Psoas muscle (tissue), 8 donors: Measurements from ENCODE around the gene GABRA5. TPM values are rescaled to one million over a fixed set of nuclear protein-coding genes. Genes with fewer than 3 reads are reported as not detected.

Experiments used
- ATAC-seq, 4 donors: fragments of 200-7000 bp; cut with Tn5 transposase; one replicate each; pipeline ENCODE4 v1.9.1; 2020; ENCODE audit warnings: moderate library complexity in 3 of 4, mild to moderate bottlenecking in 2 of 4
- DNase-seq, 2 donors: peaks; one replicate each; pipeline ENCODE4 v3.0.0-alpha.2; 2020
- H3K27ac ChIP-seq: fragments of 200-600 bp; one replicate; pipeline ENCODE4 v1.8.0; 2022
- H3K27me3 ChIP-seq, 3 donors: fragments of 200-600 bp in 1 of 3; one replicate each; pipeline versions ENCODE4 v1.6.1 to v1.8.0; 2013 to 2022; ENCODE audit warnings: low read length in 2 of 3, mild to moderate bottlenecking in 2 of 3, moderate library complexity in 1 of 3; ENCODE audit not compliant: insufficient read depth in 3 of 3
- H3K36me3 ChIP-seq, 2 donors: fragments of 200-600 bp in 1 of 2; one replicate each; pipeline versions ENCODE4 v1.6.1 to v1.8.0; 2013 to 2022; ENCODE audit warnings: low read depth in 1 of 2, mild to moderate bottlenecking in 1 of 2, moderate library complexity in 1 of 2; ENCODE audit not compliant: insufficient read depth in 1 of 2
- H3K4me1 ChIP-seq: fragments of 200-600 bp; one replicate; pipeline ENCODE4 v1.8.0; 2022
- H3K4me3 ChIP-seq: fragments of 200-600 bp; one replicate; pipeline ENCODE4 v1.8.0; 2022; ENCODE audit warnings: mild to moderate bottlenecking
- H3K9me3 ChIP-seq: fragments of 200-600 bp; one replicate; pipeline ENCODE4 v1.8.0; 2022
- WGBS, 3 donors: extraction: QIAGEN DNeasy Blood & Tissue Kit; methylation state at CpG; one replicate each; pipeline versions ENCODE4 v1.1.6 to v1.1.7; 2013; 5-methylcytosine and 5-hydroxymethylcytosine counted together
- intact Hi-C, 2 donors: fragments of 100-400 bp; cut with DNase I; formaldehyde crosslinking; loops; one replicate each; pipeline versions ENCODE4 v1.11.0 to v1.14.2; 2022
- polyA plus RNA-seq, 3 donors: library from polyadenylated mRNA; stranded (reverse); fragments of 200-250 nt; gene quantifications; one replicate each; pipeline ENCODE4 v1.2.3, GENCODE V29; 2013
- total RNA-seq, 4 donors: library from RNA; stranded (reverse); fragmentation: NEBNext Ultra II Directional in 2 of 4; extraction: Animal tissue kit (Norgen Biotek cat#: 25700) in 2 of 4; gene quantifications; one replicate each; pipeline versions ENCODE4 v1.2.1 to v1.2.4, GENCODE V29; 2021 to 2023
- TF ChIP-seq, protein P1 (sequence below): fragments of 200-600 bp; IDR thresholded peaks from one replicate; pipeline ENCODE4 v1.8.0; 2022; ENCODE audit warnings: antibody characterized with exemption
- donor health status: healthy with polysubstance abuse.
- donor health status: DM: no; HTN: no; CAD: no; lungs with moderate emphysema.
- donor health status: Bipolar disorder and iron deficiency.
- donor health status: healthy.
- donor health status: DM: yes; HTN: yes; CAD: no.
- donor health status: DM: no; HTN: no; CAD: no.
- donor health status: DM: no; HTN: no; CAD: no.
- donor health status: DM: yes; HTN: yes; CAD: no.

Gene GABRA5
- total and polyA plus RNA-seq, 7 donors, result 0.01 to 0.05 TPM; not detected in 5

GRCh38 chr15:26921433-26921832 is 54.6 kb downstream of the GABRA5 start:
- H3K4me3 ChIP-seq, result no peak overlapping the region
- ATAC-seq (no peak), DNase-seq (no peak)
- no peaks in the 10 kb centered on the region for H3K27me3 ChIP-seq
- TF ChIP-seq, protein P1, sequence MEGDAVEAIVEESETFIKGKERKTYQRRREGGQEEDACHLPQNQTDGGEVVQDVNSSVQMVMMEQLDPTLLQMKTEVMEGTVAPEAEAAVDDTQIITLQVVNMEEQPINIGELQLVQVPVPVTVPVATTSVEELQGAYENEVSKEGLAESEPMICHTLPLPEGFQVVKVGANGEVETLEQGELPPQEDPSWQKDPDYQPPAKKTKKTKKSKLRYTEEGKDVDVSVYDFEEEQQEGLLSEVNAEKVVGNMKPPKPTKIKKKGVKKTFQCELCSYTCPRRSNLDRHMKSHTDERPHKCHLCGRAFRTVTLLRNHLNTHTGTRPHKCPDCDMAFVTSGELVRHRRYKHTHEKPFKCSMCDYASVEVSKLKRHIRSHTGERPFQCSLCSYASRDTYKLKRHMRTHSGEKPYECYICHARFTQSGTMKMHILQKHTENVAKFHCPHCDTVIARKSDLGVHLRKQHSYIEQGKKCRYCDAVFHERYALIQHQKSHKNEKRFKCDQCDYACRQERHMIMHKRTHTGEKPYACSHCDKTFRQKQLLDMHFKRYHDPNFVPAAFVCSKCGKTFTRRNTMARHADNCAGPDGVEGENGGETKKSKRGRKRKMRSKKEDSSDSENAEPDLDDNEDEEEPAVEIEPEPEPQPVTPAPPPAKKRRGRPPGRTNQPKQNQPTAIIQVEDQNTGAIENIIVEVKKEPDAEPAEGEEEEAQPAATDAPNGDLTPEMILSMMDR, result no peak
- no peaks in the 10 kb centered on the region for H3K4me1 ChIP-seq
- H3K27ac ChIP-seq, result no peak overlapping the region
- 62 to 66% (median 64%) methylated on average over 1 of the region's 1 CpG for WGBS, 3 donors
- H3K9me3 ChIP-seq, result peaks cover 18% of the 10 kb centered on the region
- H3K36me3 ChIP-seq, result no peaks in the 10 kb centered on the region
- intact Hi-C loops, result no loop called here

GRCh38 chr15:26926081-26926480 is 59.2 kb downstream of the GABRA5 start:
- H3K27me3 ChIP-seq, result no peaks in the 10 kb centered on the region
- H3K27ac ChIP-seq, result no peak overlapping the region
- H3K36me3 ChIP-seq, result no peaks in the 10 kb centered on the region
- TF ChIP-seq, protein P1, result no peak
- DNase-seq, result no peak
- no peak for ATAC-seq
- H3K9me3 ChIP-seq, result no peaks in the 10 kb centered on the region
- H3K4me1 ChIP-seq, result no peaks in the 10 kb centered on the region
- WGBS, 3 donors, result 67 to 68% (median 67%) methylated on average over 2 of the region's 2 CpGs
- no peak overlapping the region for H3K4me3 ChIP-seq
- intact Hi-C loops, result no loop called here

DNA sequence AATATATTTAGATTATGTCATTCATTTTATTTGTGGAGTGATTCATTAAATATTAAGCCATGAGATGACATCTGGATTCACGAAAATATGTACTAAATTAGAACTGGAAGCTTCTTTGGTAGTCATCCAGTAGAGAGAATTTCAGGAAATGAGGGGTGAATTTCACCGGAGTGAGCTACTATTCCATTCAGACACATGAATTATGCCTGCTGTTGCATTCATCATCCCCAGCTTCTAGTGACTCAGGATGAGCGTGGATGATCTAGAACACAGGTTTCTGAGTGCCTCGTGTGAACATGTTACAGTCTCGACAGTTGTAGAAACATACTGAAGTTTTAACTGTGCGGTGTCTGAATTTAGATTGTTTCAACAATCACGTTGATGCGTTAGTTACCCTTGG is 61.2 kb downstream of the GABRA5 start:
- Histone ChIP-seq H3K4me3 (no peak overlapping the region), H3K4me1 (no peaks in the 10 kb centered on the region), H3K9me3 (no peaks in the 10 kb centered on the region), H3K27me3 (no peaks in the 10 kb centered on the region), H3K27ac (no peak overlapping the region), H3K36me3 (no peaks in the 10 kb centered on the region)
- no peak for DNase-seq
- TF ChIP-seq, protein P1, result no peak
- WGBS, 3 donors, result 53 to 59% (median 58%) methylated on average over 8 of the region's 8 CpGs
- intact Hi-C loops, result no loop called here
- ATAC-seq, result no peak

GRCh38 chr15:26929588-26929987 is 62.7 kb downstream of the GABRA5 start:
- H3K36me3 ChIP-seq, result no peaks in the 10 kb centered on the region
- H3K27ac ChIP-seq, result no peak overlapping the region
- H3K4me1 ChIP-seq, result no peaks in the 10 kb centered on the region
- H3K4me3 ChIP-seq, result no peak overlapping the region
- no peak for ATAC-seq
- 88 to 92% (median 91%) methylated on average over 4 of the region's 4 CpGs for WGBS, 3 donors
- H3K27me3 ChIP-seq, result no peaks in the 10 kb centered on the region
- intact Hi-C loops, result no loop called here
- no peaks in the 10 kb centered on the region for H3K9me3 ChIP-seq
- DNase-seq, result no peak
- TF ChIP-seq, protein P1, result no peak

DNA sequence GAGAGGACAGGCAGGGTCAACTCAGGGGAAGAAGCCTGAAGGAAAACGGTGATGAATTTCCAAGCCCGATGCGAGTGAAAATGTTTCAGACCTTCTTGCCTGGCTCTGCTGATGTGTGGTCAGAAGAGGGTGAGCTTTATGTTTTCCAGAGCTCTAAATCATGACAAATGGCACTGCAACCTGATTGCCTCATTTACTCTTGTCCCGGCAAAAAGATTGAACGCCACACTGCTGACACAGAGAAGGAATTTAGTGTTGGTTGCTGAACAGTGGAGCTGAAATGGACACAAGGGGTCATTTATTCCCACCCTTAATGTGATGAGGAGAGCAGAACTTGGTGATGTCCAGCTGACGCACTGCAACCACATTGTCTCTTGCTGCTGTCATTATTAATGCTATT is 68.0 kb downstream of the GABRA5 start:
- ATAC-seq (no peak), DNase-seq (no peak)
- 78 to 86% (median 81%) methylated on average over 6 of the region's 6 CpGs for WGBS, 3 donors
- TF ChIP-seq, protein P1, result no peak
- Histone ChIP-seq H3K4me3 (no peak overlapping the region), H3K27ac (no peak overlapping the region), H3K36me3 (no peaks in the 10 kb centered on the region), H3K27me3 (no peaks in the 10 kb centered on the region), H3K9me3 (no peaks in the 10 kb centered on the region), H3K4me1 (no peaks in the 10 kb centered on the region)
- intact Hi-C loops, result no loop called here
